ENCODE results near the gene RBM23.

The RBM23 gene

GRCh38 chr14:22925513-22925912 lies 6.6 kb upstream of the RBM23 start:
- Histone ChIP-seq H3K27ac (no peak overlapping the region), H3K27me3 (no peaks in the 10 kb centered on the region), H3K4me1 (ENCODE audit: control insufficient read depth in 1 of 2, insufficient read depth in 1 of 2, low read depth in 1 of 2, low read length in 1 of 2) (peaks cover 37 to 45% of the 10 kb centered on the region in 2 experiments), H3K36me3 (peaks cover 11% of the 10 kb centered on the region), H3K4me3 (ENCODE audit: low read depth in 1 of 2, low read length in 1 of 2) (no peak overlapping the region), H3K9me3 (no peaks in the 10 kb centered on the region)
- TF ChIP-seq CTCF (IDR thresholded peaks at IDR 0.05) = no peak

- Histone ChIP-seq H3K4me3 (ENCODE audit: low read depth in 1 of 2, low read length in 1 of 2) (no peak overlapping the region), H3K27ac (no peak overlapping the region), H3K9me3 (no peaks in the 10 kb centered on the region), H3K4me1 (ENCODE audit: control insufficient read depth in 1 of 2, insufficient read depth in 1 of 2, low read depth in 1 of 2, low read length in 1 of 2) (peaks cover 32 to 40% of the 10 kb centered on the region in 2 experiments), H3K27me3 (no peaks in the 10 kb centered on the region), H3K36me3 (peaks cover 11% of the 10 kb centered on the region)
- no peak for TF ChIP-seq CTCF (IDR thresholded peaks at IDR 0.05)
Measured at GRCh38 chr14:22923746-22924145, 4.8 kb upstream of the RBM23 start.

- Histone ChIP-seq H3K4me1 (ENCODE audit: control insufficient read depth in 1 of 2, insufficient read depth in 1 of 2, low read depth in 1 of 2, low read length in 1 of 2) (peaks cover 35 to 38% of the 10 kb centered on the region in 2 experiments), H3K4me3 (ENCODE audit: low read depth in 1 of 2, low read length in 1 of 2) (no peak overlapping the region), H3K36me3 (peaks cover 11% of the 10 kb centered on the region), H3K27ac (peak overlapping the region; percentile 51), H3K9me3 (no peaks in the 10 kb centered on the region), H3K27me3 (no peaks in the 10 kb centered on the region)
- no peak for TF ChIP-seq CTCF (IDR thresholded peaks at IDR 0.05)
Measured at GRCh38 chr14:22922294-22922693, 3.3 kb upstream of the RBM23 start.

GRCh38 chr14:22920697-22921096 lies 1.7 kb upstream of the RBM23 start:
- peak overlapping the region; percentile 97 for H3K27ac ChIP-seq
- no peak for TF ChIP-seq CTCF (IDR thresholded peaks at IDR 0.05)
- H3K4me1 ChIP-seq (ENCODE audit: control insufficient read depth in 1 of 2, insufficient read depth in 1 of 2, low read depth in 1 of 2, low read length in 1 of 2) = peaks cover 37 to 38% of the 10 kb centered on the region in 2 experiments
- H3K4me3 ChIP-seq (ENCODE audit: low read depth in 1 of 2, low read length in 1 of 2) = no peak overlapping the region
- no peaks in the 10 kb centered on the region for H3K27me3 ChIP-seq
- peaks cover 11% of the 10 kb centered on the region for H3K36me3 ChIP-seq
- H3K9me3 ChIP-seq = no peaks in the 10 kb centered on the region

- H3K27me3 ChIP-seq = no peaks in the 10 kb centered on the region
- no peak for TF ChIP-seq CTCF (IDR thresholded peaks at IDR 0.05)
- H3K9me3 ChIP-seq = no peaks in the 10 kb centered on the region
- H3K36me3 ChIP-seq = peaks cover 8% of the 10 kb centered on the region
- H3K27ac ChIP-seq = peak overlapping the region; percentile 97
- H3K4me1 ChIP-seq (ENCODE audit: control insufficient read depth in 1 of 2, insufficient read depth in 1 of 2, low read depth in 1 of 2, low read length in 1 of 2) = peaks cover 48% of the 10 kb centered on the region in 2 experiments
- peak overlapping the region; percentile 65 to 73 for H3K4me3 ChIP-seq (ENCODE audit: low read depth in 1 of 2, low read length in 1 of 2)
Measured at GRCh38 chr14:22919601-22919921, 612 bp upstream of the RBM23 start.

Data from neutrophil (primary cell).